IPS-18c (cell line): ENCODE measurements around the gene TEX264.
"Not testable (repeated sequence)": the region's sequence is repeated elsewhere in the genome, so short reads cannot be mapped to it uniquely, and the experiment has no call there.

Experiments used
- H3K4me3 ChIP-seq: 2 replicates; pipeline ENCODE4 v1.7.0; 2013; ENCODE audit warnings: low read depth, mild to moderate bottlenecking, low read length, moderate library complexity; ENCODE audit not compliant: insufficient read depth
- H3K9me3 ChIP-seq: one replicate; pipeline ENCODE4 v1.6.1; 2013; ENCODE audit warnings: mild to moderate bottlenecking, low read length, moderate library complexity; ENCODE audit not compliant: control insufficient read depth, insufficient read depth

The TEX264 gene

DNA sequence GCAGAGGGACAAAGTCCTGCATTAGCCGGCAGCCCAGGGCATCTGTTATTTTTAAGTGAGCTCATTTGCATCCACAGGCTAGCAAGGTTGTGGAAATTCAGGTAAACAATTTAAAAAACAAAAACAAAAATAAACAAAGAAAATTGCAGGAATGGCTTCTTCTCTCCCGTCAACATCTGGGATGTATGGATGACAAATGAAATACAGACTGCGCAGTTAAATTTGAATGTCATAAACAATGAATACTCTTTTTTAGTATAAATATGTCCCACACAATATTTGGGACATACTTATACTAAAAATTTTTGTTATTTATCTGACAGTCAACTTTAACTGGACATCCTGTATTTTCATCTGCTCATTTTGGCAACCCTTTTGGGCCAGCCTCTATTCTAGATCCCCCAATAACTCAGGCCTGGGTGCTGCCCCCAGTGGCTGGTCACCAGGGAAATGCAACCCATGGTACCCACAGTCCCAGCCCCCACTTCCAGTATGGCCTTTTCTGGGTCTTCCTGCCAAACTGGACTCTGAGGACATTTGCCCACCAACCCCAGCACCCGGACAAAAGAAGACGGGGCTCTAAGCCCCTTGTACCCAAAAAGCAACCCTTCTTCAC is 48.5 kb downstream of the TEX264 start:
- H3K4me3 ChIP-seq = no peak overlapping the region

DNA sequence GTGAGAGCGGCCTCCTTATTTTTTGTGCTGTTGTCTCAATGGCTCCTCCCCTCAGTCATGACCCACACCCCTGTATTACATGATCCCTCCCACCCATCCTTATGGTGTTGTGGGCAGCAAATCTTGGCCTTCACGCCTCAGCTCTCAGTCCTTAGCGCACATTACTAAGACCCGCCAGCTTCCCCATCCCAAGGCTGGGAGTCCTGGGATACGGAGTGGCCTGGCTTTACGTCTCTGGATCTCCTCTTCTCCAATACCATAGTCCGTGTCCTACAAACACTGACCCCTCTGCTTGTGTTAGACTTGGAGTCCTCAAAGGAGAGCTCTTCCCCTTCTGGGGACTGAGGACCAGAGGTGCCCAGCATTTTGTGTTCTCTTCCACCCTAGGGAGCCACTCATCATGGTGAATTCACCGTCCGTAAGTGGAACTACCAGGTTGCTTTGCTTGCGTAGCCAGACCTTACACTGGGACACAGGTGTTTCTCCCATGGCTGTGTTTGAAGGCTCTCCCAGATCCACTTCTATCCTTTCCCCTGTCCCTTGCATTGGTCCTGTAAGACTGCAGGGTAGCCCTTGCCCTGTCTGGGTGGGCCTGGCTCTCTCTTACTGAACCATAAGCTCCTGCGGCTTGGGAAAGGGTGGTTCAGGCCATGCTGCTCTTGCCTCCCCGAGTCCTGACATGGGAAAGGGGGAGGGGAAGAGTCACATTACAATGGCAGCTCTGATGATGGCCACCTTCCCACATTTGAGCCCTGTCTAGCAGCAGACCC is 49.4 kb downstream of the TEX264 start:
- Histone ChIP-seq H3K9me3 (no peaks in the 10 kb centered on the region), H3K4me3 (no peak overlapping the region)

More for the DNA sequence above, 48.5 kb downstream of the TEX264 start:
- no peaks in the 10 kb centered on the region for H3K9me3 ChIP-seq

DNA sequence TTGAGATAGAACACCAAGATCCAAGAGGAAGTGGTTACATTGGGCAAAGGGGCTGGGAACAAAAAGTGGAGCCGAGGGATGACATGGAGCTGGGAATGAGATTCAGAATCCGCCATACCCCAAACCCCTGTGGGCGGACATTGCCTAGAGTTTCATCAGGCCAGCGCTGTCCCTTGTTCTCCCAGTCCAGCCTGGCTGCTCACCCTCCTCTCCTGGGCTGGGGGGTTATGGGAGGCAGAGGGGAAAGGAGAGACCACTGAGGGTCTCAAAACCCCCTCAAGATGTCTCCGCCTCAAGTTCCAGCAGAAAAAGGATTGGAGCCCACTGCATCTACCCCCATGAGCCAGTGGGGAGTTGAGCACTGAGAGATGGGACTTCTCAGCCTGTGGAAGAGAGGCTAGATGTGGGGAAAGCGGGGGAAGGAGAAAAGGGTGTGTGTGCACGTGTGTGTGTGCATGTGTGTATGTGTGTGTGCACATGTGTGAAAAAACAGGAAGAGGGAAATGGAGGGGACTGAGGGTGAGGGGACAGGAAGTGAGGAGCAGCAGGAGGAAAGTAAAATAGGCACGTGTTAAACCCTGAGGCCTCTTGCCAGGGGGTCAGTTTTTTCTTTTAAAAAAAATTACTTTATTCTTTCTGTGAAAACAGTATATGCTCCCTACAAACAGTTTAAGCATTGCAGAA is 50.2 kb downstream of the TEX264 start:
- Histone ChIP-seq H3K4me3 (no peak overlapping the region), H3K9me3 (no peaks in the 10 kb centered on the region)

- no peaks in the 10 kb centered on the region for H3K9me3 ChIP-seq
- H3K4me3 ChIP-seq = no peak overlapping the region
These were observed 51.3 kb downstream of the TEX264 start for GRCh38 chr3:51722362-51722761.

DNA sequence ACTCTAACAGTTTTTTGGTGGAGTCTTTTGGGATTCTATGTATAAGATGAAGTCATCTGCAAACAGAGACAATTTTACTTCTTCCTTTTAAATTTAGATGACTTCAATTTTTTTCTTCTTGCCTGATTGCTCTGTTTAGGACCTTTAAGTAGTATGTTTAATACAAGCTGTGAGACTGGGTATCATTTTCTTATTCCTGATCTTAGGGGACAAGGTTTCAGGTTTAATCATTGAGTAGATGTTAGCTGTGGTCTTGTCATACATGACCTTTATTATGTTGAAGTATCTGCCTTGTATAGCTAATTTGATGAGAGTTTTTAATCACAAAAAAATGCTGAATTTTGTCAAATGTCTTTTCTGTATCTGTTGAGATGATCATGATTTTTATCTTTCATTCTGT is 56.4 kb downstream of the TEX264 start:
- Histone ChIP-seq H3K9me3 (no peaks in the 10 kb centered on the region), H3K4me3 (no peak overlapping the region)

DNA sequence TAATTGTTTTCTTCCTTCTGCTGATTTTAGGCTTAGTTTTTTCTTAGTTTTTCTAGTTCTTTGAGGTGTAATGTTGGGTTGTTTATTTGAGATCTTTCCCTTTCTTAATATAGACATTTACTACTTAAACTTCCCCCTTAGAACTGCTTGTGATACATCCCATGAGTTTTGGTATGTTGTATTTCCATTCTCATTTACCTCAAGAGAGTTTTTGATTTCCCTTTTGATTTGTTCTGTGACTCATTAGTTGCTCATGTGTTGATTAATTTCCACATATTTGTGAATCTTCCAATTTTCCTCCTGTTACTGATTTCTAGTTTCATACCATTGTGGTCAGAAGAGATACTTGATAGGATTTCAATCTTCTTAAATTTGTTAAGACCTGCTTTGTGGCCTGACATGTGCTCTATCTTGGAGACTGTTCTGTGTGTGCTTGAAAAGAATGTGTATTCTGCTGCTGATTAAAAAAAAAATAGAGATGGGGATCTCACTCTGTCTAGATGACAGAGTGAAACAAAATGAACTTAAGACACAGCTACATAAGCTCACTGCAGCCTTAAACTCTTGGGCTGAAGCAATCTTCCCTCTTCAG is 58.1 kb downstream of the TEX264 start:
- no peaks in the 10 kb centered on the region for H3K9me3 ChIP-seq
- no peak overlapping the region for H3K4me3 ChIP-seq

- Histone ChIP-seq H3K9me3 (no peaks in the 10 kb centered on the region), H3K4me3 (no peak overlapping the region)
These were observed 63.0 kb downstream of the TEX264 start for GRCh38 chr3:51733859-51734571.

- Histone ChIP-seq H3K4me3 (no peak overlapping the region), H3K9me3 (no peaks in the 10 kb centered on the region)
These were observed 63.5 kb downstream of the TEX264 start for GRCh38 chr3:51734572-51734907.

- Histone ChIP-seq H3K9me3 (no peaks in the 10 kb centered on the region), H3K4me3 (no peak overlapping the region)
These were observed 64.0 kb downstream of the TEX264 start for GRCh38 chr3:51735039-51735438.

DNA sequence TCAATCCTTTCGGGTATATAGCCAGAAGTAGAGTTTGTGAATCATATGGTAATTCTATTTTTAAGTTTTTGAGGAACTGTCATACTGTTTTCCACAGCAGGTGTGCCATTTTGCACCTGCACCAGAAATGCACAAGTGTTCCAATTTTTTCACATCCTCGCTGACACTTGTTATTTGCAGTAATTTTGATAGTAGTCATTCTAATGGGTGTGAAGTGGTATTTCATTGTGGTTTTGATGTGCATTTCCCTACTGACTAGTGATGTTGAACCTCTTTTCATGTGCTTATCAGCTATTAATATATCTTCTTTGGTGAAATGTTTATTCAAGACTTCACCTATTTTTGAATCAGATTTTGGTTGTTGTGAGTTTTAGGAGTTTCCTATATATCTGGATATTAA is 64.9 kb downstream of the TEX264 start:
- H3K4me3 ChIP-seq = no peak overlapping the region
- no peaks in the 10 kb centered on the region for H3K9me3 ChIP-seq

GRCh38 chr3:51739110-51739509 is 68.1 kb downstream of the TEX264 start:
- H3K9me3 ChIP-seq = no peaks in the 10 kb centered on the region
- no peak overlapping the region for H3K4me3 ChIP-seq

- H3K4me3 ChIP-seq, H3K9me3 ChIP-seq: not testable (repeated sequence)
These were observed 71.3 kb downstream of the TEX264 start for GRCh38 chr3:51742320-51742719.

DNA sequence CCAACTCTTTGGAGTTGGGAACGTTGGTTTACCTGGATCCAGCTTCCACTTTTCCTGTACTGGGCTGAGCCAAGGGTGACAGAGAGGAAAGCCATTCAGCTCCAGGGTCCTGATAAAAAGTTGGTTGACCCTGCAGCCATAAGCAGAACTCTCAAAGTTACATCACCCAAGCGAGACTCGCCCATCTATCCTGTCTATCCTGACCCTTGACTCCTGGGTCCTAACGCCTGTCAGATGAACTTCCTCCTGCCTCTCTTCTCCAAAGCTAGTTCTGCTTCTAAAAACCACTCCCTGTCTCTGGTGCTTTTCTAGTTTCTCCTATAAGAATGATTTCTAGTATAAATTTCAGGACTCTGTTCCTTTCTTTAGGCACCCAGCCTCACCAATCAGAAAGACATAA is 71.9 kb downstream of the TEX264 start:
- H3K4me3 ChIP-seq, H3K9me3 ChIP-seq: not testable (repeated sequence)

DNA sequence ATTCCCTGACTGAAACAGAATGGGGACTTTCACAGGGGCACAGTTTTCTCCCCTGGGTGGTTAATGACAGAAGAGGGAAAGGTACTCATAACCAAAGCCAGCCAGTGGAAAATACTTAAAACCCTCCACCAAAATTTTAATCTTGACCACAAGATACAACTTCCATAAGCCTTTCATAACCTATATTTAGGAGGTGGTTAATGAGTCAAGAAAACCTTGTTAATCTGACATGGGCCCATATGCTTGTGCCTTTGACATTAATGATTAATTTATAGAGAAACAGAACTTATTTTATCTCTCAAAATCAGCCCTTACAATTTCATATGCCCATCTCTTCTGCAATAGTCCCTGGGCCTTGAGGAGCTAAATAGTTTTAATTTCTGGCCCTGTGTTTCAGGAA is 76.8 kb downstream of the TEX264 start:
- no peak overlapping the region for H3K4me3 ChIP-seq
- no peaks in the 10 kb centered on the region for H3K9me3 ChIP-seq

DNA sequence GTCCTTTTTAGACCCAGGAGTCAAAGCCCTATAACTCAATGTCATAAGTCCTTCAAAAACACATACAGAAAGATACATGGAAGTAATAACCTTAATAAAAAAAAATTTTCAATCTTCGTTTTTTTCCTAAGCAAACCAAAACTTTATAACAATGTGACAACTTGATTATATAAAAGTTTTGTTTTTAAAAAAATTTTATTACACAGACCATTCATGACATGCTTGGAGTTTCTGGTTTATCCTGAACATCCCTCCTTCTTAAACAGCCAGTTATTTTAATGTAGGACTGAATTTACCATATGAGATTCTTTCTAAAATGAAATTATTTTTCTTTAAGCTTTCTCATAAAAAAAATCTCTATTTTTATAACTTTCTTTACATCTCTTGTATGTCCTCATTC is 77.3 kb downstream of the TEX264 start:
- Histone ChIP-seq H3K4me3 (no peak overlapping the region), H3K9me3 (no peaks in the 10 kb centered on the region)

GRCh38 chr3:51750878-51751277 is 79.8 kb downstream of the TEX264 start:
- no peak overlapping the region for H3K4me3 ChIP-seq

DNA sequence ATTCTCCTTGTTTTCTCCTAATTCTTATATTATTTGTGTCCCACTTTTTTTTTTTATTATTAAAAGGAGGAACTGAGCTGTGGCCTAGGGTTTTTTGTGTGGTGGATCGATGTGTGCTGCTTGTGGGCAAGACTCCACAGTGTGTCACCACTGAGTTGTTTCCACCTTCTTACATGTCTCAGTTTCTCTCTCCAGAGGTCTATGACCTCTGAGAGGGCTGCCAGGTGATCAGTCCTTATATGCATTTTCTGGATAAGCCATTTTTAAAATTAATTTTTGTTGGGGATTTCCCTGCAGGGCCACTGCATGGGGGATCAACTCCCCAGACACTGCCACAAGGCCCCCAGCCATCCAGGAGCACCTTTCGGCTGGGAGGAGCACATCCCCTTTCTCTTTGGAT is 80.2 kb downstream of the TEX264 start:
- H3K9me3 ChIP-seq = no peaks in the 10 kb centered on the region
- H3K4me3 ChIP-seq = no peak overlapping the region

More at GRCh38 chr3:51750878-51751277, 79.8 kb downstream of the TEX264 start:
- H3K9me3 ChIP-seq = no peaks in the 10 kb centered on the region
